ENCODE measurements around the gene NEURL3.

DNA sequence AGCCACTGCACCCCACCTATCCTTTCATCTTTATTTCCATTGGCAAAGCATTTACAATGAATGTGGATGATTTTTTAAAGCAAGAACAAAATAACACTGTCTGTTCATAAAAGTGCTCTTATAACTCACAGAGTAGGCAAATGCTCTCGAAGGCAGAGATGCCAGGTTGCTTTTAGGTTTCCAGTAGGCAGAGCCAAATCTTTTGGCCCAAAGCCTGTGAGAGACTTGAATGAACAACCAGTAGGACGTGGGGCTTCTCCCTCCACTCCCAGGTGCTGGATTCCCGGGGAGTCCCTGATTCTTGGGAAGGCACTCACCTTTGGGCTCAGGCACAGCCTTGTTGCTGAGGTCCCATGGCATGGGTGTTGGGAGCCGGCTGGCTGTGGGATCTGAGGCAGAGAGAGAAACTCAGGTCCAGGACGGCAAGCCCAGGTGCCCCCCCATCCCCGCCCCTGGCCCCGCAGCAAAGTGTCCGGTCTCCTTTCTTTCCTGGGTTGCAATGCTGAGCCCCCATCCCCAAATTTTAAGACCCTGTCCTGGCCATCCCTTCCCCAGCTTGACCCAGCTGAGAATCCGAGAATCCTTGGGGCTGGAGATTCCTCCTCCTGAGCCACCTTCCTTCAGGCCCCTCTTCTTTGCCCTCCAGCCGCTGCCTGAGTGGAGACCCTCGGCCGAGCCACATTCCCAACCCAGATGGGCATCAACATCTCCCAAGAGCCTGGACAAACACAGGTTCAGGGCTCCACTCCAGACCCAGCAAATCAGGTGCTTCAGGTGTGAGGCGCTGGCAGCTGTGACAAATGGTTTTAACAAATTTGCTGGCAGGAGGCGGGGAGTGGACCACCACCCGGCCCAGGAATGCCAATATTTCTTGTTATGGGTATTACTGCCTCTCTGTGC, 5.8 kb downstream of the NEURL3 start:
- TF ChIP-seq, protein P1, sequence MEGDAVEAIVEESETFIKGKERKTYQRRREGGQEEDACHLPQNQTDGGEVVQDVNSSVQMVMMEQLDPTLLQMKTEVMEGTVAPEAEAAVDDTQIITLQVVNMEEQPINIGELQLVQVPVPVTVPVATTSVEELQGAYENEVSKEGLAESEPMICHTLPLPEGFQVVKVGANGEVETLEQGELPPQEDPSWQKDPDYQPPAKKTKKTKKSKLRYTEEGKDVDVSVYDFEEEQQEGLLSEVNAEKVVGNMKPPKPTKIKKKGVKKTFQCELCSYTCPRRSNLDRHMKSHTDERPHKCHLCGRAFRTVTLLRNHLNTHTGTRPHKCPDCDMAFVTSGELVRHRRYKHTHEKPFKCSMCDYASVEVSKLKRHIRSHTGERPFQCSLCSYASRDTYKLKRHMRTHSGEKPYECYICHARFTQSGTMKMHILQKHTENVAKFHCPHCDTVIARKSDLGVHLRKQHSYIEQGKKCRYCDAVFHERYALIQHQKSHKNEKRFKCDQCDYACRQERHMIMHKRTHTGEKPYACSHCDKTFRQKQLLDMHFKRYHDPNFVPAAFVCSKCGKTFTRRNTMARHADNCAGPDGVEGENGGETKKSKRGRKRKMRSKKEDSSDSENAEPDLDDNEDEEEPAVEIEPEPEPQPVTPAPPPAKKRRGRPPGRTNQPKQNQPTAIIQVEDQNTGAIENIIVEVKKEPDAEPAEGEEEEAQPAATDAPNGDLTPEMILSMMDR (IDR thresholded peaks at IDR 0.05), result no peak
- no peak for TF ChIP-seq EP300 (IDR thresholded peaks at IDR 0.05)
- no peak for TF ChIP-seq POLR2A (IDR thresholded peaks at IDR 0.05)
- TF ChIP-seq POLR2AphosphoS5 (IDR thresholded peaks at IDR 0.05), result no peak

Measured in sigmoid colon (tissue), 4 donors.